Mucosa of rectum (tissue), 2 donors: ENCODE results near the gene TPI1.
A peak's percentile ranks its signal among the peaks of the same experiment; 100 is the strongest.
"Not testable (repeated sequence)": the region's sequence is repeated elsewhere in the genome, so short reads cannot be mapped to it uniquely, and the experiment has no call there.

Experiments
- H3K27ac ChIP-seq, 2 donors: one replicate each; pipeline ENCODE4 v1.7.0; 2013; ENCODE audit warnings: inconsistent platforms in 2 of 2, low read depth in 2 of 2, low read length in 2 of 2
- H3K27me3 ChIP-seq, 2 donors: one replicate each; pipeline ENCODE4 v1.7.0; 2013; ENCODE audit warnings: low read length in 2 of 2; ENCODE audit not compliant: control insufficient read depth in 2 of 2, insufficient read depth in 2 of 2
- H3K36me3 ChIP-seq, 2 donors: one replicate each; pipeline ENCODE4 v1.7.0; 2013; ENCODE audit warnings: low read length in 2 of 2; ENCODE audit not compliant: control insufficient read depth in 2 of 2, insufficient read depth in 2 of 2
- H3K4me1 ChIP-seq, 2 donors: one replicate each; pipeline ENCODE4 v1.7.0; 2013; ENCODE audit warnings: low read length in 2 of 2, mild to moderate bottlenecking in 1 of 2; ENCODE audit not compliant: control insufficient read depth in 2 of 2, insufficient read depth in 2 of 2
- H3K4me3 ChIP-seq, 2 donors: one replicate each; pipeline ENCODE4 v1.7.0; 2013; ENCODE audit warnings: low read length in 2 of 2
- H3K9ac ChIP-seq, 2 donors: one replicate each; pipeline ENCODE4 v1.7.0; 2013; ENCODE audit warnings: low read length in 2 of 2, low read depth in 1 of 2, mild to moderate bottlenecking in 1 of 2
- H3K9me3 ChIP-seq, 2 donors: one replicate each; pipeline ENCODE4 v1.7.0; 2013; ENCODE audit warnings: low read length in 2 of 2; ENCODE audit not compliant: control insufficient read depth in 2 of 2
- donor health status: healthy.
- donor health status: Normal muscosa, but diverticular disease.

The TPI1 gene

GRCh38 chr12:6890789-6891645 lies 23.7 kb downstream of the TPI1 start:
- Histone ChIP-seq H3K27ac (peak overlapping the region; percentile 88 to 94), H3K9ac (peak overlapping the region; percentile 86 to 90), H3K4me1 (peaks cover 8 to 11% of the 10 kb centered on the region in 2 donors), H3K27me3 (no peaks in the 10 kb centered on the region), H3K9me3 (no peaks in the 10 kb centered on the region), H3K4me3 (peak overlapping the region; percentile 85 to 86), H3K36me3 (no peaks in the 10 kb centered on the region)

DNA sequence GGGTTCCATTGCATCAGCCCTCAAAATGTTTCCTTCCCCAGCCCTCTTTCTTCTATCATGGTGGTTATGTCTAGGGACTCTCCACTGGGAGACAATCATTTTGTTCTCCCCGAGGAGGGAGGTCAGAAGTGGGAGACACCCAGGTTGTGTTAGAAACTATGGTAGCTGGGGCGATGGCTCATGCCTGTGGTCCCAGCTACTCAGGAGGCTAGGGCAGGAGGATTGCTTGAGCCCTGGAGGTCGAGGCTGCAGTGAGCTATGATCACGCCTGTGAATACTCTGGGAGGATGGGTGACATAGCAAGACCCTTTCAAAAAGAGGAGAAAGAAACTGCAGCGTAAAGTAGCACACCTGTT lies 24.3 kb downstream of the TPI1 start:
- Histone ChIP-seq H3K36me3 (no peaks in the 10 kb centered on the region), H3K4me3 (peak overlapping the region; percentile 83 to 85), H3K27ac (peak overlapping the region; percentile 88 to 94), H3K9me3 (no peaks in the 10 kb centered on the region), H3K27me3 (no peaks in the 10 kb centered on the region), H3K9ac (peak overlapping the region; percentile 86 to 90), H3K4me1 (peaks cover 8 to 11% of the 10 kb centered on the region in 2 donors)

GRCh38 chr12:6892683-6893082 lies 25.4 kb downstream of the TPI1 start:
- H3K9ac ChIP-seq, H3K27me3 ChIP-seq, H3K9me3 ChIP-seq, H3K27ac ChIP-seq, H3K36me3 ChIP-seq, H3K4me3 ChIP-seq: not testable (repeated sequence)
- H3K4me1 ChIP-seq = peaks cover 8 to 11% of the 10 kb centered on the region in 2 donors

GRCh38 chr12:6894321-6894720 lies 27.0 kb downstream of the TPI1 start:
- Histone ChIP-seq H3K27me3 (no peaks in the 10 kb centered on the region), H3K9ac (no peak overlapping the region), H3K36me3 (no peaks in the 10 kb centered on the region), H3K4me1 (peaks cover 8 to 11% of the 10 kb centered on the region in 2 donors), H3K4me3 (no peak overlapping the region), H3K27ac (no peak overlapping the region), H3K9me3 (no peaks in the 10 kb centered on the region)

DNA sequence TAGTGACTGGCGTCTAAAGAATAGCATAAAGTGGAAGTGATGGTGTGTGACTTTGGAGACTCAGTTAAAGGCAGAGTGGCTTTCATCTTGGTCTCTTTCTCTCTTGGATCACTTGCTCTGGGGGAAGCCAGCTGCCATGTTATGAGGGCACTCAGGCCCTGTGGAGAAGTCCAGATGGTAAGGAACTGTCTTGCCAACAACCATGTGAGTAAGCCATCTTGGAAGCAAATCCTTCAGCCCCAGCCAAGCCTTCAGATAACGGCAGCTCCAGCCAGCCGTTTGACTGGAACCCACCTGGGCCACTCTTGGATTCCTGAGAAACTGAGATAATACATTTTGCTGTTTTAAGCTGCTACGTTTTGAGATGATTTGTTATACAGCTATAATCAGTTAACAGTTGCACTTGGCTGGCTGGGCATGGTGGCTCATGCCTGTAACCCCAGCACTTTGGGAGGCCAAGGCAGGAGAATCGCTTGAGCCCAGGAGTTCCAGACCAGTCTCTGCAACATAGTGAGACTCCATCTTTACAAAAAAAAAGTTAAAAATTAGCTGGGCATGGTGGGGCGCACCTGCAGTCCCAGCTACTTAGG lies 29.6 kb downstream of the TPI1 start:
- no peaks in the 10 kb centered on the region for H3K9me3 ChIP-seq
- H3K27me3 ChIP-seq = no peaks in the 10 kb centered on the region
- H3K9ac ChIP-seq = no peak overlapping the region
- peaks cover 0 to 4% of the 10 kb centered on the region in 2 donors for H3K4me1 ChIP-seq
- H3K36me3 ChIP-seq = no peaks in the 10 kb centered on the region
- H3K4me3 ChIP-seq = no peak overlapping the region
- H3K27ac ChIP-seq = no peak overlapping the region

- Histone ChIP-seq H3K9me3 (no peaks in the 10 kb centered on the region), H3K4me3 (peak overlapping the region in 1 of 2 donors; percentile 5), H3K36me3 (no peaks in the 10 kb centered on the region), H3K27ac (peak overlapping the region in 1 of 2 donors; percentile 56), H3K9ac (no peak overlapping the region), H3K4me1 (peaks cover 2 to 11% of the 10 kb centered on the region in 2 donors), H3K27me3 (no peaks in the 10 kb centered on the region)
These were observed 32.1 kb downstream of the TPI1 start for GRCh38 chr12:6899427-6899826.

- Histone ChIP-seq H3K9me3 (no peaks in the 10 kb centered on the region), H3K4me1 (peaks cover 4 to 14% of the 10 kb centered on the region in 2 donors), H3K36me3 (no peaks in the 10 kb centered on the region), H3K4me3 (peak overlapping the region in 1 of 2 donors; percentile 5), H3K27me3 (no peaks in the 10 kb centered on the region), H3K9ac (peak overlapping the region in 1 of 2 donors; percentile 10), H3K27ac (peak overlapping the region; percentile 34 to 56)
These were observed 32.6 kb downstream of the TPI1 start for GRCh38 chr12:6899837-6900519.

GRCh38 chr12:6902448-6902847 lies 35.1 kb downstream of the TPI1 start:
- Histone ChIP-seq H3K36me3 (no peaks in the 10 kb centered on the region), H3K27me3 (no peaks in the 10 kb centered on the region), H3K4me1 (peaks cover 10 to 17% of the 10 kb centered on the region in 2 donors), H3K9me3 (no peaks in the 10 kb centered on the region), H3K4me3 (no peak overlapping the region), H3K27ac (no peak overlapping the region), H3K9ac (no peak overlapping the region)

DNA sequence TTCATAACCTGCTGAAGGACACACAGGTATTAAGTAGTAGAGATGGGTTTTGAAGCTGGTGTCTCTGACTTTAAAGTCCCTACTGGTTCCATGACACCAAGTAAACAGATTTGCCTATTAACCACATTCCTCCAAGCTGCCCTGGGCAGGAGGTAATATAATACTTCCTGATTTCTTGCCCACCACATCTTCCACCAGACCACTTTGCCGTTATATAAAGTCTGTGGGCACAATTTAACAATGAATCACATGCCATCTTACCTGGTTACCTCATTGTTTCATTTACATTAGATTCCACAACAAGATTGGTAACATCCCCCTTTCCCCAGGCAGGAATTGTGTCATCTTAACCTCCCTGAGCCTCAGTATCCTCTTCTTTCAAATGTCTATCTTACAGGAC lies 36.4 kb downstream of the TPI1 start:
- H3K4me3 ChIP-seq = no peak overlapping the region

More for the DNA sequence above, 36.4 kb downstream of the TPI1 start:
- Histone ChIP-seq H3K36me3 (no peaks in the 10 kb centered on the region), H3K9ac (no peak overlapping the region), H3K4me1 (peaks cover 10 to 17% of the 10 kb centered on the region in 2 donors), H3K27me3 (no peaks in the 10 kb centered on the region), H3K27ac (no peak overlapping the region), H3K9me3 (no peaks in the 10 kb centered on the region)
